Esophagus muscularis mucosa (tissue), 4 donors: ENCODE data around the gene PSME4.

Experiments
- EP300 ChIP-seq: sonication (generic); formaldehyde crosslinking; IDR thresholded peaks from one replicate; pipeline ENCODE4 v1.6.1; 2017; ENCODE audit warnings: antibody characterized with exemption
- POLR2A ChIP-seq: fragments of 450-650 bp; IDR thresholded peaks from one replicate; pipeline ENCODE4 v1.6.1; 2017; ENCODE audit warnings: antibody characterized with exemption, moderate library complexity, mild to moderate bottlenecking, low read depth
- POLR2AphosphoS5 ChIP-seq, 2 donors: sonication (generic); formaldehyde crosslinking; IDR thresholded peaks; one replicate each; pipeline ENCODE4 v1.6.1; 2017; ENCODE audit warnings: antibody characterized with exemption in 2 of 2
- TF ChIP-seq, protein P1 (sequence below), 3 experiments: fragments of 200-600 bp in 2 of 3; fragments of 450-650 bp in 1 of 3; sonication (generic) in 2 of 3; IDR thresholded peaks; one replicate each; pipeline ENCODE4 v1.5.1; 2017 to 2019; ENCODE audit warnings: antibody characterized with exemption in 3 of 3, mild to moderate bottlenecking in 2 of 3, moderate library complexity in 1 of 3

DNA sequence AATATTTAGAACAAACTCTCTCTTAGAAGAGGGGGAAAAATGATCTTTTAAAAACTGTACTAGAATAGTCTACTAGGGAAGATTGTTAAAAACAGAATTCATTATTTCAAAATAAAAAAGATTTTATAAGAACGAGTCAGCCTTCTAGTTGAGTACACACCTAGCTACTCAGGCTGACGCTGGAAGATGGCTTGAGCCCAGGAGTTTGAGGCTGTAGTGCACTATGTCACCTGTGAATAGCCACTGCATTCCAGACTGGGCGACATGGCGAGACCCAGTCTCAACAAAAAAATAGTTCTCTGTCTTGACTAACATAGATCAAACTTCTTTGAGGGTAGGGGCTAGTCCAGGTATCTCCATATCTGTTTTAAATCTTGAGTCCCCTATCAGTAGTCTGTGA, 150.1 kb downstream of the PSME4 start:
- TF ChIP-seq EP300: no peak
- TF ChIP-seq POLR2A: no peak
- TF ChIP-seq POLR2AphosphoS5 (IDR thresholded peaks at IDR 0.05): no peak
- TF ChIP-seq, protein P1, sequence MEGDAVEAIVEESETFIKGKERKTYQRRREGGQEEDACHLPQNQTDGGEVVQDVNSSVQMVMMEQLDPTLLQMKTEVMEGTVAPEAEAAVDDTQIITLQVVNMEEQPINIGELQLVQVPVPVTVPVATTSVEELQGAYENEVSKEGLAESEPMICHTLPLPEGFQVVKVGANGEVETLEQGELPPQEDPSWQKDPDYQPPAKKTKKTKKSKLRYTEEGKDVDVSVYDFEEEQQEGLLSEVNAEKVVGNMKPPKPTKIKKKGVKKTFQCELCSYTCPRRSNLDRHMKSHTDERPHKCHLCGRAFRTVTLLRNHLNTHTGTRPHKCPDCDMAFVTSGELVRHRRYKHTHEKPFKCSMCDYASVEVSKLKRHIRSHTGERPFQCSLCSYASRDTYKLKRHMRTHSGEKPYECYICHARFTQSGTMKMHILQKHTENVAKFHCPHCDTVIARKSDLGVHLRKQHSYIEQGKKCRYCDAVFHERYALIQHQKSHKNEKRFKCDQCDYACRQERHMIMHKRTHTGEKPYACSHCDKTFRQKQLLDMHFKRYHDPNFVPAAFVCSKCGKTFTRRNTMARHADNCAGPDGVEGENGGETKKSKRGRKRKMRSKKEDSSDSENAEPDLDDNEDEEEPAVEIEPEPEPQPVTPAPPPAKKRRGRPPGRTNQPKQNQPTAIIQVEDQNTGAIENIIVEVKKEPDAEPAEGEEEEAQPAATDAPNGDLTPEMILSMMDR (IDR thresholded peaks at IDR 0.05): no peak
